Stimulated activated CD8-positive, alpha-beta memory T cell treated with anti-CD3 and anti-CD28 coated beads, Interleukin-12 subunit alpha, Interleukin-12 subunit beta, amount 100 ng/mL, for 4 hours (primary cell): ENCODE data around the gene NOPCHAP1.

ENCODE experiments used
- DNase-seq: peaks from one replicate; pipeline ENCODE4 v3.0.0-alpha.2; 2020; ENCODE audit warnings: low read depth

The NOPCHAP1 gene

GRCh38 chr12:105020241-105020962, 34.3 kb downstream of the NOPCHAP1 start:
- DNase-seq, result no peak

GRCh38 chr12:105024928-105025327, 38.8 kb downstream of the NOPCHAP1 start:
- DNase-seq, result no peak

- DNase-seq, result no peak
Measured at GRCh38 chr12:105025890-105026289, 39.8 kb downstream of the NOPCHAP1 start.

GRCh38 chr12:105026411-105026810, 40.3 kb downstream of the NOPCHAP1 start:
- no peak for DNase-seq

- DNase-seq, result no peak
Measured at GRCh38 chr12:105030820-105031807, 45.0 kb downstream of the NOPCHAP1 start.

GRCh38 chr12:105032703-105033357, 46.7 kb downstream of the NOPCHAP1 start:
- DNase-seq, result no peak

- DNase-seq, result no peak
Measured at GRCh38 chr12:105033851-105034250, 47.7 kb downstream of the NOPCHAP1 start.
